ENCODE measurements around the gene IPP.
"Not testable (repeated sequence)": the region's sequence is repeated elsewhere in the genome, so short reads cannot be mapped to it uniquely, and the experiment has no call there.

The IPP gene

DNA sequence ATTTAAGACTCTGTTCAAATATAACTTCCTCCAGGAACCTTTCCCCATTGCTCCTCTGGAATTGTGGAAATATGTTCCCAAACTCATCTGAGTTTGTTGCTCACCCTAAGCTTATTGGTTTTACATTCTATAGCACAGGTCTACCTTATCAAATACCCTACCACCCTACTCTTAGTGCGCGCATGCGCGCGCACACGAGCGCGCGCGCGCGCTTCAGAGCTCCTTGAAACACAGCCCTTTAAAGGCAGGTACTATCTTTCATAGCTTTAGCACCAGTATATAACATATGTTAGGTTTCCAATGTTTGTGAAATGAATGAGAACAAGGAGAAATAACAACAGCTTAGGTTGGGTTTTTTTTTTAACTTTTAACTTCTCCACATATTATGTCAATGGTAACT lies 3.5 kb downstream of the IPP start:
- no peak for DNase-seq (ENCODE audit: extremely low read depth in 1 of 2, low read depth in 1 of 2)

DNA sequence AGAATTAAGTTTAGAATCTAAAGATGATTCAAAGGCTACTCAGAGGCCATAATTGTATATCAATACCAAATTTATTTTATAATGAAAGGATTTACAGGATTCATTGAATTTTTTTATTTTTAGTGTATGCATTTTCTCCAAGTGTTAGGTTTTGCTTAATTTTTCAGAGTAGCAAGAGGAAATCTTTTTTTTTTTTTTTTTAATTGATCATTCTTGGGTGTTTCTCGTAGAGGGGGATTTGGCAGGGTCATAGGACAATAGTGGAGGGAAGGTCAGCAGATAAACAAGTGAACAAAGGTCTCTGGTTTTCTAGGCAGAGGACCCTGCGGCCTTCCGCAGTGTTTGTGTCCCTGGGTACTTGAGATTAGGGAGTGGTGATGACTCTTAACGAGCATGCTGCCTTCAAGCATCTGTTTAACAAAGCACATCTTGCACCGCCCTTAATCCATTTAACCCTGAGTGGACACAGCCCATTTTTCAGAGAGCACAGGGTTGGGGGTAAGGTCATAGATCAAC lies 10.8 kb downstream of the IPP start:
- not testable (repeated sequence) for DNase-seq (ENCODE audit: extremely low read depth in 1 of 2, low read depth in 1 of 2)

DNA sequence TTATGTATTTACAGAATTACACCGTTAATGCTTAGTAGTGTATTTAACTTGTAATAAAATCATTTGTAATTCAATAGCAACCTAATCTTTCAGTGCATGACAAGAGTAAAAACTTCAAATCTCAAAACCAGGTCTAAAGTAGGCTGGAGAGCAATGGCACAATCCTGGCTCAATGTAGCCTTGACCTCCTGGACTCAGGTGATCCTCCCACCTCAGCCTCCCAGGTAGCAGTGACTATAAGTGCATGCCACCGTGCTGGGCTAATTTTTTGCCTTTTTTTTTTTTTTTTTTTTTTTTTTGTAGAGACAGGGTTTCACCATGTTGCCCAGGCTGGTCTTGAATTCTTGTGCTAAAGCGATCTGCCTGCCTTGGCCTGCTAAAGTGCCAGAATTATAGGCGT lies 11.3 kb downstream of the IPP start:
- no peak for DNase-seq (ENCODE audit: extremely low read depth in 1 of 2, low read depth in 1 of 2)

DNA sequence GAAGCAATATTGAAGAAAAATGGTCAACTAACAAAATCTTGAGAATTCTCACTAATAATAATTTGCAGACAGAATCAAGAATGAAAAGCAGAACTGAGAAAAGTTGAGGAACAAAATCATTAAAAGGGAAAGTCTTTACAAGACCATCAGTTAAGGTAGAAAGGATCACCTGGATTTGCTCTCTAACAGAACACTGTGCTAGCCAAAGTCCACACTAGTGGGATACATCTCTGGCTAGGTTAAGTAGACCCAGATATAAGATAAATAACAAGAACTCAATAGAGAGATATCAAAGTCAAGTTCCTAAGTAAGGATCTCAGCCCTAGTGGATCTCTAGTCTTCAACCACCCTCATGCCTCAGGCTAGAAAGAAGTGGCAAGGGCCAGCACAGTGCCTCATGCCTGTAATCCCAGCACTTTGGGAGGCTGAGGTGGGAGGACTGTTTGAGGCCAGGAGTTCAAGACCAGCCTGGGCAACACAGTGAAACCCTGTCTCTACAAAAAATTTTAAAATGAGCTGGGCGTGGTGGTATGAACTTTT lies 19.6 kb downstream of the IPP start:
- no peak for DNase-seq (ENCODE audit: extremely low read depth in 1 of 2, low read depth in 1 of 2)

DNA sequence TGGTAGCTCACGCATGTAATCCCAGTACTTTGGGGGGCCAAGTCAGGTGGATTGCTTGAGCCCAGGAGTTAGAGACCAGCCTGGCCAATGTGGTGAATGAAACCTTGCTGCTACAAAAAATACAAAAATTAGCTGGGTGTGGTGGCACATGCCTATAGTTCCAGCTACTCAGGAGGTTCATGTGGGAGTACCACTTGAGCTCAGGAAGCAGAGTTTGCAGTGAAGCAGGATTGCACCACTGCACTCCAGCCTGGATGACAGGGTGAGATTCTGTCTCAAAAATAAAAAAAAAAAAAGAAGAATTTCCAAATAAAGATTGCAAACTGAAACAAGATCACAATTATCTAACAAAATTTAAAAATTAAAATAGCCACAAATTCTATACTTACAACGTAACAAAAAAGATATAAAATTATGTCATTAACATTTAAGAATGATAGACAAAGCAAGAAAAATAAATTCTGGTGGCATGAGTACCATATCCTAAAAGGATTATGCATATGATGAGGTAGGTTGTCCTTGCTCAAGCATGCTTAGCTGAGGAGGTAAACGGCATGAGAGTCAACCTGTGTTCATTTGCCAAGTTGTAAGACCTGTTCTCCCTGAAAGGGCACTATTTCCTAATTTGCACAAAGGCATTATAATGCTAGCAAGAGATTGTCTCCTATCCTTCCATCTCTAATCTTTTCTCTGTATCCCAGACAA lies 20.2 kb downstream of the IPP start:
- no peak for DNase-seq (ENCODE audit: extremely low read depth in 1 of 2, low read depth in 1 of 2)

DNA sequence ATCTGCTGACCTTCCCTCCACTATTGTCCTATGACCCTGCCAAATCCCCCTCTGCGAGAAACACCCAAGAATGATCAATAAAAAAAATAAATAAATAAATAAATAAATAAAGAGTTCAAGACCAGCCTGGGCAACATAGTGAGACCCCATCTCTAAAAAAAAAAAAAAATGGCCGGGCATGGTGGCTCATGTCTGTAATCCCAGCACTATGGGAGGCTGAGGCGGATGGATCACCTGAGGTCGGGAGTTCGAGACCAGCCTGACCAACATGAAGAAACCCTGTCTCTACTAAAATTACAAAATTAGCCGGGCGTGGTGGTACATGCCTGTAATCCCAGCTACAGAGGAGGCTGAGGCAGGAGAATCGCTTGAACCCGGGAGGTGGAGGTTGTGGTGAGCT lies 24.4 kb downstream of the IPP start:
- DNase-seq (ENCODE audit: extremely low read depth in 1 of 2, low read depth in 1 of 2), result not testable (repeated sequence)

DNA sequence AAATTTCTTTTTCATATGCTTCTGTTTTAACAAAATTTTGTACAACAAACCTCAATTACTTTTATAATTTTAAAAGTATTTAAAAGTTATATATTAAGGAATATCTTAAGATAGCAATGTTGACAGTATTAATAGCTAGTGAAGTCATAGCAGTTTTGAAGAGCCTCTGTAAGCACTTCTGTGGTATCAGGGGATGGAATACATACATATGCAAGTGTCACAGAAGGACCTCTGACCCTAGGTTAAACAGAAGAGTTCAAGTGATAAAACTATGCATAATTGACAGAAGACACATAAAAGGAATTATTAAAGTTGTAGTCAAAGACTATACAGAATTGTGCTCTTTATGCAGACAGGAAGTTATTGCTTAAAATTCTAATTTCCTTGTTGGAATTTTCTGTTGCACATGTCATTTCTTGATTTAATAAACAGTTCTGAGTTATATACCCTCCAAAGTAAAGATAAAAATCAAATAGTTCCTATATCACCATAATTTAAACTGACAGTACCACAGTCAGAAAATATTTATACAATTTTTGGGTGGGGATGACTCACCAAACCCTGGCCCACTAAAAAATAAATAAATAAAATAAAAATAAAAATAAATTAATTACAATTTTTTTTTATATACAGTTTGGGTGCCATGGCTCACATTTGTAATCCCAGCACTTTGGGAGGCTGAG lies 27.1 kb downstream of the IPP start:
- DNase-seq (ENCODE audit: extremely low read depth in 1 of 2, low read depth in 1 of 2), result no peak

DNA sequence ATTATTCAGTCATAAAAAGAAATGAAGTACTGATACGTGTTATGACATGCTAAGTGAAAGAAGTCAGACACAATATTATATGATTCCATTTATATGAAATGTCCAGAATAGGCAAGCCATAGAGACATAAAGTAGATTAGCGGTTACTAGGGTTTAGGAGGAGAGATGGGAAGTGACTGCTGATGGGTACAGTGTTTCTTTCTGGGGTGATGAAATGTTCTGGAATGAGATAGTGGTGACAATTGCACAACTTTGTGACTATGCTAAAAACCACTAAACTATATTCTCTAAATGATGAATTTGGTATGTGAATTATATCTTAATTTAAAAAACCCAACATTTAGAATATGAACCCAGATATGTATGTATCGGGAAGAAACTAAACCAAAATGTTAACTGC lies 27.6 kb downstream of the IPP start:
- no peak for DNase-seq (ENCODE audit: extremely low read depth in 1 of 2, low read depth in 1 of 2)

DNA sequence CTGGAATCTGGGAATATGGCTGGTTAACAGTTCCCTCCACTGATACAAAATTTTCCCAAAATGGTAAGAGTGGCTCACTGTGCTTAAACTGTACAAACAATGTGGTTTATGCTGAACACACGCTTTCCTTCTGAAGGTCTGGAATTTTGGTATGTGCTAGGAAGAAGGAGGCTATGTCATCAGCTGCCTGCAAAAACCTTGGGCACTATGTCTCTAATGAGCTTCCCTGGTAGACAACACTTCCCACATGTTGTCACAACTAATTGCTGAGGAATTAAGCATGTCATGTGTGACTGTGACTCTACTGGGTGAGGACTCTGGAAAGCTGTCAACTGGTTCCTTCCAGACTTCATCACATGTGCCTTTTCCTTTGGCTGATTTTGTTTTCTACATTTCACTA lies 29.2 kb downstream of the IPP start:
- DNase-seq (ENCODE audit: extremely low read depth in 1 of 2, low read depth in 1 of 2), result no peak

DNA sequence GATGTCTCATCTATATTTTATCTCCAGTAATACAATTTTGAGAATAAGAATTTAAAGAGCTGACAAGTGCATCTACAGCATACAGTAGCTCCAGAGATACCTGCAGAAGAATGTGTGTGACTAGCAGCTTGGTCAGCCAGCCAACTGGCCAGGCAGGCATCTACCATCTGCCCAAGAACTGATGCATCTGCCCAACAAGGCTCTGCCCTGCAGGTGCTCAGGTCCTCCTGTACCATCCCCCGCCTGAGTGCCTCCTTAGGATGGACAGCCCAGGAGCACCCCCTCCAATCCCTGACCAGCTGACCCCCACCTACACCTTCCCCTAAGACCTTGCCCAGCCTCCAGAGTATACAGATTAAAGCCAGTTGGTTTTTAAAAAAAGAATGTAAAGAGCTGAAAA lies 32.2 kb downstream of the IPP start:
- DNase-seq (ENCODE audit: extremely low read depth in 1 of 2, low read depth in 1 of 2), result no peak

DNA sequence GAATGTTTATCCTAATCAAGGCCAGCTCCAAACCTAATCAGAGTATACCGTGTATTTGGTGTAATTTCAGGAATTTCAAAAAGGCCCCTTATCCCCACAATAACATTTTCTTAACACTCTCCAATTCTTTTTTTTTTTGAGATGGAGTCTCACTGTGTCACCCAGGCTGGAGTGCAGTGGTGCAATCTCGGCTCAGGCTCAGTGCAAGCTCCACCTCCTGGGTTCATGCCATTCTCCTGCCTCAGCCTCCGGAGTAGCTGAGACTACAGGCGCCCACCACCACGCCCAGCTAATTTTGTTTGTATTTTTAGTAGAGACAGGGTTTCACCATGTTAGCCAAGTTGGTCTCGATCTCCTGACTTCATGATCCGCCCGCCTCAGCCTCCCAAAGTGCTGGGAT lies 33.1 kb downstream of the IPP start:
- not testable (repeated sequence) for DNase-seq (ENCODE audit: extremely low read depth in 1 of 2, low read depth in 1 of 2)

DNA sequence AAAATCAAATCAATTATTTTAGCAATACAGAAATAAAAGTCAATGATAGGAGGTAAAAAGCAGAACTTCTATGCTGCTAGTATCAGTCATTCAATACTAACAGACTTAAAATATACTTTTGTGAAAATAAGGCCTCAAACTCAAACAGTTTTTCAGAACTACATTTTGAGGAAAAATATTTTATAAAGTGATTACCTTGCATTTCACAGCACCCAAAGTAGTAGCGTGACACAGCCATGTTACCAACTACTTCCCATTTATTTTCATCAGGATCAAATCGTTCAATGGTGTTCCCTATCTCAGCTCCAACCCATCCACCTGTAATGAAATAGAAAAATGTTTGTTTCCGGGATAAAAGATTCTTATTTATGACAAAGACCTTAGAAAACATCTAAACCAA lies 33.8 kb downstream of the IPP start:
- DNase-seq (ENCODE audit: extremely low read depth in 1 of 2, low read depth in 1 of 2), result no peak

DNA sequence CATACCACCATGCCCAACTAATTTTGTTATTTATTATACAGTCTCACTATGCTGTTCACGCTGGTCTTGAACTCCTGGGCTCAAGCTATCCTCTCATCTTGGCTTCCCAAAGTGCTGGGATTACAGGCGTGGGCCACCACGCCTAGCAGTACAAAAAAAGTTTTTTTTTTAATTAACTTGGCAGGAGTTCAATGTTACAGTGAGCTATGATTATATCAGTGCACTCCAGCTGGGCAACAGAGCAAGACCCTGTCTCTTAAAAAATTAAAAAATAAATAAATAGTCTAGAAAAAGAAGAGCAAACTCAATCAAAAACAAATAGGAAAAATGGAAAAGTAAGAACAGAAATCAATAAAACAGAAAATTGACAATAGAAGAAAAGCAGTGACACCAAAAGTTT lies 36.7 kb downstream of the IPP start:
- DNase-seq (ENCODE audit: extremely low read depth in 1 of 2, low read depth in 1 of 2), result no peak

DNA sequence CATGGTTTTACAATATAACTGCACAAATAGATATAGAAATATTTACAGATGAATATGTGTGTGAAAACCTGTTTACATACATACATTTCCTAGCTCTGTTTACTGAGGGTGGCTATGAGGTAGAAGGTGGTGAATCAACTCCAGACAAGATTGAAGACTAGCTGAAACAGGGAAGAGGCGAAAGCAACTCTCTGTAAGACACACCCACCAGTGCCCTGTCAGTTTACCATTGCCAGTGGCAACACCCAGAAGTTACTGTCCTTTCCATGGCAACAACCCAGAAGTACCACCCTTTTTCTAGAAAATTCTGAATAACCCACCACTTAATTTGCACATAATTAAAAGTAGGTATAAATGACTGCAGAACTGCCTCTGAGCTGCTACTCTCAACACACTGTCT lies 45.8 kb downstream of the IPP start:
- DNase-seq (ENCODE audit: extremely low read depth in 1 of 2, low read depth in 1 of 2), result no peak

DNA sequence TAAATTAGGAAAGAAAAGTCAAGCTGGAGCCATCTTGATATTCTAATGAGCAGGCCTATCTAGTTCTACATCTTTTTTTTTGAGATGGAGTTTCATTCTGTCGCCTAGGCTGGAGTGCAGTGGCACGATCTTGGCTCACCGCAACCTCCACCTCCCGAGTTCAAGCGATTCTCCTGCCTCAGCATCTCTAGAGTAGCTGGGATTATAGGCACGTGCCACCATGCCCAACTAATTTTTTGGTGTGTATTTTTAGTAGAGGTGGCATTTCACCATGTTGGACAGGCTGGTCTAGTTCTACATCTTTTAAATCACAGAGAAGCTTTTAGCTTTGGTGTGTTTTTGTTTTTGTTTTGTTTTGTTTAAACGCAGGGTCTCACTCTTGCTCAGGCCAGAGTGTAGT lies 55.6 kb downstream of the IPP start:
- DNase-seq (ENCODE audit: extremely low read depth in 1 of 2, low read depth in 1 of 2), result no peak

DNA sequence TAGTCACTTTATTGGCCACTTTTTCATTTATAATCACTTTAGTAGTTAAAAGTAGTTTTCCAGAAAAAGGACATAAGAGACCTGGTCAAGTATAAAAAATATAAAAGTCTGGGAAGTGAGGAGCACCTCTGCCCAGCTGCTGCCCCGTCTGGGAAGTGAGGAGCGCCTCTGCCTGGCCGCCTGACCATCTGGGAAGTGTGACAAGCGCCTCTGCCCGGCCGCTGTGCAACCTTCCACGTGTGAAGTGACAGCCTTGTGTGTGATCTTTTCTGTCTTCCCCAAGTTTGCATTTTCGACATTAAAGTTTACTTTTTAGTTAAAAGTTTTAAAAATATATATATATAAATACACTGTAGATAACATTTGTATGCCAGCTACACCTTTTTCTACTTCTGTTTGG lies 56.6 kb downstream of the IPP start:
- not testable (repeated sequence) for DNase-seq (ENCODE audit: extremely low read depth in 1 of 2, low read depth in 1 of 2)

DNA sequence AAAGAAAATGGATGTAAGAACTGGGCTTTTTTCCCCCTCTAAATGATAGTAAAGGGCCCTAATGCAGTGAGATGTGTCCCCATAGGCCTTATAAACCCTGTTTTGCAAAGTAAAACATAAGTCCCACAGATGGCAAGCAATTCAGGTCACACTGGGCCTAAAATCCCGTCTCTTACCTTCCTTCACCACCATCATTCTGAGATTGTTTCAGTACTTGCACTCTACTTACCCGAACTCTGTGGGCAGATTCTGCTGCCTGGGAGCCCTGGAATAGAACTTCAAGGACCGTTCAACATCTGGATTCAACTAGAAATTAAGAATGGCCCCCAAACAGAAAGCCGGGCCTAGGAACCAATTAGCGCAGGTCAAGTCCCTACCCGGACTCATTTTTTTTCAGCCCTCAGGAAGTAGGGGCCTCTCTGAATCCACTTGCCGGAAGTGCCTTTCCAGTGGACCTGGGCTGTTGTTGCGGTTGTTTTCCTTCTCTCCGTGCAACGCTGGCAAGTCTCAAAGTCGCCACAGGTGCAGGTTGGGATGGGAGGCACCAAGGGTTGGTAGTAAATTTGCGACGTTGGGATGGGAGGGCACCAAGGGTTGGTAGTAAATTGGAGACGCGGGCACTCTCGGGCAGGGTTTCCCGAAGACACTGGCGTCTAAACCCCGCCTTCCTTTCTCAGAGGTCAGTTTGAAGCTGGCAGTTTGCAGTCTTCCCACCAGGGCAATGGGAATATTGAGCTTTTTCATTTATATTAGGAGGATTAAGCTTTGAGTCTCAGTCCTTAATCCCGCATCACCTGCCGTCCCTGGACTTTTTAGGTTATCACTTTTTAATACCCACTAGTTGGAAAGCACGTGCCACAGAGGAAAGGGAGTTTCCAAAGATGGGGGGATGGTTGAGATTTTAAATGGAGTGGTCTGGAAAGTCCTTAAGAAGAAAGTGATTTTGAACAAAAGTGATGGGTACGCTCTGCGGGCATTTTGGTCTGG lies 62.4 kb downstream of the IPP start, which contains the start of gene TMEM69:
TSS of gene TMEM69 (plus strand) at position 428 of the 987 bp plus-strand sequence. CDS start 2,888 bp downstream, outside the sequence.
- peak; percentile 43 to 55 for DNase-seq (ENCODE audit: extremely low read depth in 1 of 2, low read depth in 1 of 2)

DNA sequence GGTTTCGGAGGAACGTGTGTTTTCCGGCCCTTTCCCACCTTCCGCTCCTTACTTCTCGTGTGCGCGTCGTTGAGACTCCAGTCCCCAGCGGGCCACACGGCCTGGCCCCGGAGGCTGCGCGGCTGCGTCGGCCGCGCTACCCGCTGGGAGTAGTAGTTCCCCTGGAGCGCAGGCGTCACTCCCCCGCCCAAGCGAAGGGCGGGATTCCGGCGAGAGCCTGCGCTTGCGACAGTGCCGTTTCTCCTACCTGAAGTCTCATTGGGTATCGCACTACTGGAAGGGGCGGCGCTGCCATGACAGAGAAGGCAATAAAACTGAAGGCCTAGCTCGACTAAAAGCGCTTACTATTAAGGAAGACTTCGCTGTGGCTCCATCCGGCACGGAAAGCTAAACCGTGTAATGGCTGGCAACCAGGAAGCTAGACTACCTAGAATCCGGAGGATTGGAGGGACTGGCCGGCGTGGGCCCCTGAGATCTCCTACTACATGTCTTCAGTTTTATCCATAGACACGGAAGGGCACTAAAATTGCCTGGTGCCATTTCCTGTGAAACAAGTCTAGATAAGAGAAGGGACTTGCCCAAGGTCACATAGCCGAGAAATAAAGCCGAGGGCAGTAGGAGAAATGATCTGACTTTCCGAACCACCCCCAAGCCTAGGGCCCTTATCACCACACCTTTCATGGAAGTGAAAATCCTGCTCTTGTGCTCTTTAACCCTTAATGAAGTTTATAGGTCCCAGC lies 63.3 kb downstream of the IPP start:
- DNase-seq (ENCODE audit: extremely low read depth in 1 of 2, low read depth in 1 of 2), result peak; percentile 92 to 95

DNA sequence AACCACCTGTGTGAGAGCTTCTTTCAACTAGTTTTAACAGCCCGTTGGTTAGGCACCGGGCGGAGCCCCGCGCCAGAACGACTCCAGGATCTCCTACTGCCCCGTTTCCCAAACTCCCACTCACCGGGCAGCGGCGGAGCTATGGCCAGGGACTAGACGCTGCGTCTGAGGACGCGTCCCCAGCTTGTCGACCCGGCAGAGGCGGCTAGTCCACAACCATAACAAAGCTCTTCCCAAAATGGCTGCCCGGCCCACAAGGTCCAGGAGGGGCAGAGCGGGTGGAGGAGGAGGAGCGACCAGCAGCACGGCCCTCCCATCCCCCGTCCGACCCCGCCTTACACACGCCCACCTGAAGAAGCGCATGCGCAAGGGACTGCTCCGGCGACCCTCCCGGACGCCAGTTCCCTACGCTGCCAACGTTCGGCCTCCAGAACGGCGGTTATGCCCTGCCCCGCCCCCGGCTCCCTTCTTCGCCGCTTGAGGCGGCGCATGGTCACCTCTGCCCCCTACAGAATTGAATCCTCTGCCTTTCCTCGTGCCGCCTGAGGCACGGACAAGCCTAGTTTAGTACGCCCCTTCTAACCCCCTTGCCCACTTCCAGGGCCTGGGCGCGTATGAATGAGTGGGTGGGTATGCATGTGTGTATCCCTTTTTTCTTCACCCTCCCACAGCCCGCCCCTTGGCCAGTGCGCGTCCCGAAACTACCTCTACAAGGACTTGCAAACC lies 64.0 kb downstream of the IPP start, which contains the start of gene GPBP1L1:
TSS of gene GPBP1L1 (minus strand) at position 246 of the 726 bp plus-strand sequence. CDS start 27,446 bp downstream, outside the sequence.
- DNase-seq (ENCODE audit: extremely low read depth in 1 of 2, low read depth in 1 of 2), result peak; percentile 93 to 94

DNA sequence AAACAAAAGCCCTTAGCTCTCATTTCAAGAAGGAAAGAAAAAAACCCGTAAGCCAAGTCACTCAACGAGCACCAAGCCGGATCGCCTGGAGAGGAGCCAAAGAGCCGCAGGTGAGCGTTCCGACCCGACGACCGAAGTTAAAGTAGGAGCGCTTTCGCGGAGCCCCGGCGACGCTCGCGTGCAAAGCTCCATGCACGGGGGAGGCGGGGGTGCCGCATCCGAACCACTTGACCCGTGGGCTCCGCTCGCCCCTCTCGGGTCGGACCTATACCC lies 64.5 kb downstream of the IPP start:
- DNase-seq (ENCODE audit: extremely low read depth in 1 of 2, low read depth in 1 of 2), result peak; percentile 19 to 27
